Loucy (cell line): ENCODE data around the gene OLFM1.

Experiments
- H2AFZ ChIP-seq: fragments of 200-600 bp; sonication (generic); 2 replicates; pipeline ENCODE4 v1.6.0; 2016; ENCODE audit warnings: antibody characterized with exemption, mild to moderate bottlenecking, low read length, moderate library complexity
- H3F3A ChIP-seq: fragments of 200-600 bp; 2 replicates; pipeline ENCODE4 v1.6.0; 2016; ENCODE audit warnings: antibody characterized with exemption, low read depth, mild to moderate bottlenecking
- H3K27me3 ChIP-seq: fragments of 200-600 bp; sonication (generic); 2 replicates; pipeline ENCODE4 v1.6.1; 2014; ENCODE audit warnings: low read length, mild to moderate bottlenecking; ENCODE audit not compliant: insufficient read depth, poor library complexity, severe bottlenecking
- H3K36me3 ChIP-seq: fragments of 200-600 bp; sonication (generic); 2 replicates; pipeline ENCODE4 v1.6.1; 2016; ENCODE audit warnings: low read length; ENCODE audit not compliant: insufficient read depth
- H3K4me1 ChIP-seq: fragments of 200-600 bp; sonication (generic); 2 replicates; pipeline ENCODE4 v1.5.1; 2014; ENCODE audit warnings: low read length, mild to moderate bottlenecking; ENCODE audit not compliant: insufficient read depth, poor library complexity, severe bottlenecking
- H3K4me2 ChIP-seq: fragments of 200-600 bp; sonication (generic); 2 replicates; pipeline ENCODE4 v1.6.0; 2014; ENCODE audit warnings: antibody characterized with exemption, low read length, low read depth, mild to moderate bottlenecking; ENCODE audit not compliant: poor library complexity, severe bottlenecking
- H3K4me3 ChIP-seq: fragments of 200-600 bp; sonication (generic); 2 replicates; pipeline ENCODE4 v1.5.1; 2014; ENCODE audit warnings: low read length, mild to moderate bottlenecking, mixed read lengths; ENCODE audit not compliant: poor library complexity, severe bottlenecking
- H3K79me2 ChIP-seq: fragments of 200-600 bp; sonication (generic); 2 replicates; pipeline ENCODE4 v1.6.1; 2014; ENCODE audit warnings: low read length; ENCODE audit not compliant: insufficient read depth
- H3K9ac ChIP-seq: fragments of 200-600 bp; sonication (generic); 2 replicates; pipeline ENCODE4 v1.6.0; 2014; ENCODE audit warnings: mild to moderate bottlenecking, low read depth, low read length, moderate library complexity; ENCODE audit not compliant: poor library complexity, severe bottlenecking
- H3K9me2 ChIP-seq: fragments of 200-600 bp; sonication (generic); replicated peaks from 2 replicates; pipeline ENCODE4 v1.6.1; 2016; ENCODE audit warnings: low read depth, low read length, mixed read lengths
- H3K9me3 ChIP-seq: fragments of 200-600 bp; sonication (generic); 2 replicates; pipeline ENCODE4 v1.6.1; 2014; ENCODE audit warnings: mild to moderate bottlenecking, antibody characterized with exemption, low read length, low read depth; ENCODE audit not compliant: insufficient read depth
- H4K20me1 ChIP-seq: fragments of 200-600 bp; sonication (generic); 2 replicates; pipeline ENCODE4 v1.6.0; 2014; ENCODE audit warnings: antibody characterized with exemption, low read length, mild to moderate bottlenecking; ENCODE audit not compliant: insufficient read depth, poor library complexity, severe bottlenecking
- CTCF ChIP-seq: fragments of 200-600 bp; sonication (generic); conservative IDR thresholded peaks from 2 replicates; pipeline ENCODE4 v1.5.1; 2014; ENCODE audit warnings: mild to moderate bottlenecking, antibody characterized with exemption, low read length
- EZH2phosphoT487 ChIP-seq: fragments of 200-600 bp; IDR thresholded peaks from 2 replicates; pipeline ENCODE4 v1.6.1; 2018; ENCODE audit warnings: antibody characterized with exemption, mild to moderate bottlenecking, moderate library complexity, borderline replicate concordance

Gene OLFM1

GRCh38 chr9:135119496-135120064 lies 32.1 kb downstream of the OLFM1 start:
- H3K9me3 ChIP-seq: peaks cover 9% of the 10 kb centered on the region; the same call in 1 of the 2 replicates
- no peaks in the 10 kb centered on the region for H3K79me2 ChIP-seq
- H3F3A ChIP-seq: no peaks in the 10 kb centered on the region
- H3K9ac ChIP-seq: no peak overlapping the region
- H3K9me2 ChIP-seq: no peaks in the 10 kb centered on the region
- no peak for TF ChIP-seq CTCF
- no peak for TF ChIP-seq EZH2phosphoT487
- H3K4me3 ChIP-seq: no peak overlapping the region
- no peak overlapping the region for H3K4me2 ChIP-seq
- H3K4me1 ChIP-seq: no peaks in the 10 kb centered on the region
- no peaks in the 10 kb centered on the region for H3K27me3 ChIP-seq
- no peaks in the 10 kb centered on the region for H3K36me3 ChIP-seq
- no peak overlapping the region for H2AFZ ChIP-seq
- H4K20me1 ChIP-seq: no peaks in the 10 kb centered on the region

GRCh38 chr9:135120249-135120648 lies 32.8 kb downstream of the OLFM1 start:
- Histone ChIP-seq H3K9me2 (no peaks in the 10 kb centered on the region), H3K36me3 (no peaks in the 10 kb centered on the region), H3K4me1 (no peaks in the 10 kb centered on the region), H3K9ac (no peak overlapping the region), H3F3A (no peaks in the 10 kb centered on the region), H2AFZ (no peak overlapping the region), H3K9me3 (peaks cover 9% of the 10 kb centered on the region; the same call in 1 of the 2 replicates), H3K4me2 (no peak overlapping the region), H4K20me1 (no peaks in the 10 kb centered on the region), H3K27me3 (no peaks in the 10 kb centered on the region), H3K79me2 (no peaks in the 10 kb centered on the region), H3K4me3 (no peak overlapping the region)
- TF ChIP-seq EZH2phosphoT487 (no peak), CTCF (no peak)

DNA sequence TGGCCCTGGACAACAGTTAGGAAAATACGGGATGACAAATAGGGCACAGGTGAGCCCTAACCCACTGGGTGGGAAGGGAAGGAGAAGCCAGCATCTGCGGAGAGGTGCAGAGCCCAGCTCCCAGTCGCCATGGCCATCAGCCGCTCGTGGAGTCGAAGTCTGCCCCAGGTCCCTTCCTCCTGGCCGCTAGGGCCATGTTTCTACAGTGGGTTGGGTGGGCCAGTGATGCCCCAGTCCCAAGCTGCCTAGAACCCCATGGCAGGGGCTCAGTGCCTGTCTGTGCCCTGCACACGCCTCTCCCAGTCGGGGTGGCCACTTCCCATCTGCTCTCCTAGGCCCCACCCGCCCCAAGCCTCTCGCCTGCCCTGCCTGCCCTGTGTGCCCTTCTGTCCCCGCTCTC lies 34.8 kb downstream of the OLFM1 start:
- H3K27me3 ChIP-seq: no peaks in the 10 kb centered on the region
- no peak overlapping the region for H2AFZ ChIP-seq
- H3K36me3 ChIP-seq: no peaks in the 10 kb centered on the region
- H3F3A ChIP-seq: no peaks in the 10 kb centered on the region
- no peaks in the 10 kb centered on the region for H4K20me1 ChIP-seq
- H3K9me3 ChIP-seq: peaks cover 9% of the 10 kb centered on the region; the same call in 1 of the 2 replicates
- no peaks in the 10 kb centered on the region for H3K79me2 ChIP-seq
- no peak overlapping the region for H3K4me3 ChIP-seq
- TF ChIP-seq CTCF: no peak
- no peak overlapping the region for H3K9ac ChIP-seq
- H3K4me1 ChIP-seq: no peaks in the 10 kb centered on the region
- no peaks in the 10 kb centered on the region for H3K9me2 ChIP-seq
- no peak overlapping the region for H3K4me2 ChIP-seq
